OCI-LY7 (cell line): ENCODE measurements around the gene BCKDHB. TPM values are rescaled to one million over a fixed set of nuclear protein-coding genes. Genes with fewer than 3 reads are reported as not detected.

ENCODE experiments used
- BruUV-seq: library from RNA; stranded (reverse); fragments of 400-500 nt; replicated peaks from 2 replicates; lab custom pipeline; 2021; lab: Mats Ljungman, UMichigan
- CTCF ChIA-PET: fragments of 300-600 bp; sonication (Branson Sonifier 250); formaldehyde crosslinking; loops from one replicate; lab custom pipeline; 2022; ENCODE audit warnings: antibody characterized with exemption; ENCODE audit not compliant: unreplicated experiment; lab: Charles Lee
- POLR2A ChIA-PET: fragments of 300-600 bp; sonication (Branson Sonifier 250); formaldehyde crosslinking; loops from one replicate; lab custom pipeline; 2022; ENCODE audit warnings: antibody characterized with exemption; lab: Charles Lee
- DNase-seq: peaks from one replicate; pipeline ENCODE4 v3.0.0-alpha.2; 2015; ENCODE audit warnings: low spot score
- H2AFZ ChIP-seq: fragments of 200-600 bp; sonication (generic), shearing (Covaris generic); 2 replicates; pipeline ENCODE4 v1.6.1; 2014; ENCODE audit warnings: mild to moderate bottlenecking, antibody characterized with exemption, low read length, moderate library complexity
- H3K27ac ChIP-seq: fragments of 200-600 bp; sonication (generic); 2 replicates; pipeline ENCODE4 v1.5.1; 2014; ENCODE audit warnings: mixed run types, low read depth, mild to moderate bottlenecking, moderate library complexity, low read length, inconsistent platforms; ENCODE audit not compliant: poor library complexity, severe bottlenecking
- H3K36me3 ChIP-seq: fragments of 200-600 bp; sonication (generic); 2 replicates; pipeline ENCODE4 v1.6.1; 2014; ENCODE audit warnings: mild to moderate bottlenecking, antibody characterized with exemption, low read length, moderate library complexity, mixed read lengths; ENCODE audit not compliant: insufficient read depth
- H3K4me1 ChIP-seq: fragments of 200-600 bp; sonication (generic); 2 replicates; pipeline ENCODE4 v1.5.1; 2014; ENCODE audit warnings: mild to moderate bottlenecking, low read length; ENCODE audit not compliant: insufficient read depth, poor library complexity, severe bottlenecking
- H3K4me2 ChIP-seq: fragments of 200-600 bp; sonication (generic); 2 replicates; pipeline ENCODE4 v1.6.1; 2014; ENCODE audit warnings: mild to moderate bottlenecking, low read length
- H3K4me3 ChIP-seq: fragments of 200-600 bp; sonication (generic); 2 replicates; pipeline ENCODE4 v1.5.1; 2014; ENCODE audit warnings: mild to moderate bottlenecking, low read depth, low read length; ENCODE audit not compliant: poor library complexity, severe bottlenecking
- H3K79me2 ChIP-seq: fragments of 200-600 bp; sonication (generic); 2 replicates; pipeline ENCODE4 v1.6.1; 2016; ENCODE audit warnings: low read depth, mild to moderate bottlenecking, low read length, moderate library complexity, mixed read lengths; ENCODE audit not compliant: insufficient read depth
- H3K9me2 ChIP-seq: fragments of 200-600 bp; sonication (generic); 2 replicates; pipeline ENCODE4 v1.6.1; 2016; ENCODE audit warnings: mild to moderate bottlenecking, low read length, mixed read lengths; ENCODE audit not compliant: insufficient read depth
- H3K9me3 ChIP-seq: fragments of 200-600 bp; sonication (generic); 2 replicates; pipeline ENCODE4 v1.6.1; 2014; ENCODE audit warnings: mild to moderate bottlenecking, mixed run types, low read length, mixed read lengths
- H4K20me1 ChIP-seq: fragments of 200-600 bp; sonication (generic); 2 replicates; pipeline ENCODE4 v1.6.1; 2014; ENCODE audit warnings: mild to moderate bottlenecking, antibody characterized with exemption, low read length, moderate library complexity, mixed read lengths; ENCODE audit not compliant: insufficient read depth
- CTCF ChIP-seq: fragments of 200-600 bp; sonication (generic); conservative IDR thresholded peaks from 2 replicates; pipeline ENCODE4 v1.5.1; 2014; ENCODE audit warnings: mild to moderate bottlenecking, antibody characterized with exemption, low read length, moderate library complexity, mixed read lengths
- EZH2phosphoT487 ChIP-seq: fragments of 200-600 bp; sonication (generic); IDR thresholded peaks from 2 replicates; pipeline ENCODE4 v1.6.1; 2018; ENCODE audit warnings: low read depth, borderline replicate concordance, mild to moderate bottlenecking, mixed run types, antibody characterized with exemption, low read length, moderate library complexity, mixed read lengths
- intact Hi-C: fragments of 100-400 bp; cut with micrococcal nuclease; formaldehyde crosslinking; loops from one replicate; pipeline ENCODE4 v1.10.0; 2022; ENCODE audit not compliant: unreplicated experiment
- total RNA-seq, 2 experiments: library from RNA; depleted of rRNA in 1 of 2; stranded (reverse); fragments of >200 nt in 1 of 2; shearing (Covaris generic) in 1 of 2; gene quantifications; 2 replicates each; pipeline ENCODE4 v1.2.3, GENCODE V29; 2014 to 2022

Gene BCKDHB
- total RNA-seq, 2 experiments from 2014 or later = 25.7 to 30.3 TPM

DNA sequence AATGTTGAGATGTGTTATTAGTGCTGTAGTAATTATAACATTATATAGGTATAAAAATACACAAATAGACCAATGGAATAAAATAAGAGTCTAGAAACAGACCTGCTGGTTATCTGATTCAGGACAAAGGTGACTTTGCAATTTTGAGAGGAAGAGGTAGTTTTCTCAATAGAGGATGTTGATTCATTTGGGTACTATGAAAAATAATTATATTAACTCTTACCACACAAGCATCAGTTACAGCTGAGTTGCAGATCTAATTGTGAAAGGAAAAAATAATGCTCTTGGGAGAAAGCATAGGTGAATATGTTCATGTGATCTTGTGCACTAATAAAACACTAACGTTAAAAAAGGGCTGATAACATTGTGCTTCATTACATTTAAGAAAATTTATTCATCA, 103.0 kb downstream of the BCKDHB start:
- intact Hi-C loops = no loop called here
- no TSS peak for BruUV-seq
- Histone ChIP-seq H3K4me1 (no peaks in the 10 kb centered on the region), H3K79me2 (no peaks in the 10 kb centered on the region), H3K4me2 (no peak overlapping the region), H3K9me2 (no peaks in the 10 kb centered on the region; the same call in 1 of the 2 replicates), H3K4me3 (no peak overlapping the region), H3K27ac (no peak overlapping the region), H4K20me1 (no peaks in the 10 kb centered on the region), H3K36me3 (no peaks in the 10 kb centered on the region), H3K9me3 (no peaks in the 10 kb centered on the region), H2AFZ (no peak overlapping the region)
- TF ChIP-seq CTCF (no peak), EZH2phosphoT487 (no peak)
- POLR2A ChIA-PET = no interaction called here
- CTCF ChIA-PET = no interaction called here
- no peak for DNase-seq

- intact Hi-C loops = no loop called here
- H3K9me2 ChIP-seq = no peaks in the 10 kb centered on the region; the same call in 1 of the 2 replicates
- CTCF ChIA-PET = no interaction called here
Observed at GRCh38 chr6:80210618-80211017, 104.1 kb downstream of the BCKDHB start.

More at GRCh38 chr6:80210618-80211017, 104.1 kb downstream of the BCKDHB start:
- Histone ChIP-seq H3K36me3 (no peaks in the 10 kb centered on the region), H3K27ac (no peak overlapping the region), H2AFZ (no peak overlapping the region), H3K4me2 (no peak overlapping the region), H3K79me2 (no peaks in the 10 kb centered on the region), H3K9me3 (no peaks in the 10 kb centered on the region), H3K4me3 (no peak overlapping the region), H4K20me1 (no peaks in the 10 kb centered on the region), H3K4me1 (no peaks in the 10 kb centered on the region)
- TF ChIP-seq CTCF = no peak
- TF ChIP-seq EZH2phosphoT487 = no peak
- DNase-seq = no peak
- POLR2A ChIA-PET = no interaction called here
- no TSS peak for BruUV-seq
